ENCODE results near the gene INSYN2B. TPM values are rescaled to one million over a fixed set of nuclear protein-coding genes. Genes with fewer than 3 reads are reported as not detected.
"Not testable (repeated sequence)": the region's sequence is repeated elsewhere in the genome, so short reads cannot be mapped to it uniquely, and the experiment has no call there.

The INSYN2B gene
- total RNA-seq, 1 experiment from 2014 or later: 1.5 TPM

DNA sequence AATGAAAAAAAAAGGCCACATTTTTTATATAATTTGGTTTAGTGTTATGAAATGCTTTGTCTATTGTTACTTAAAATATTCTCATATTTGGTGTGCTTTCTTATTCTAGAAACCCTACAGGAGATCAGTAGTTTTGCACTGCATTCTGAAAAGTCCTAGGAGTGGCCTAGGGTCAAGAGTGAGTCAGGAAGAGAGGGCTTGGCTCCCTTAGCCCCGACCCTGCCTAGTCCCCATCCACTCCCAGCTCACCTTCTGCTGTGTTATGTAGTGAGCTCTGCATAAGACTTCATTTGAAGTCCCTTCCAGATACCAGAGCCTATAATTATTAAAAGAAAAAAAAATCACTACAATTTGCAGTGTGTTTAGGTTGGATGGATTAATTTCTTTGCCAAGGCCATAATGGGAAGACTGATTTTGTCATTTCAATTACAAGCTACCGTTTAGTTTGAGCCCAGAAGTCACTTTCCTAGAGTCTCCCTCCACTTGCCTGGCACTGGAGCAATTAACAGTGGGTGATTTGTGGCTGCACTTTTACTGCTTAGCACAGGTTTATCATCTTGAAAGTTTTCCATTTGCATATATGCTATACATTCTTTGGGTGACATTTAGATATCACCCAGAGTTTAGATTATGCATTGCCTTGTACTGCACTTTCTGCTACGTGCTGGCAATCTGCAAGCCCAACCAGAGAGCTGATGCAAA is 143.3 kb downstream of the INSYN2B start:
- Histone ChIP-seq H3K9me2 (replicated peaks; ENCODE audit: low read length) (no peaks in the 10 kb centered on the region), H3K9me3 (ENCODE audit: low read length) (no peaks in the 10 kb centered on the region), H3K27ac (ENCODE audit: low read length) (no peak overlapping the region), H2AFZ (ENCODE audit: low read length) (no peak overlapping the region), H3K4me2 (ENCODE audit: low read length) (no peak overlapping the region), H3F3A (ENCODE audit: low read length, unreplicated experiment) (no peaks in the 10 kb centered on the region), H4K20me1 (ENCODE audit: low read length) (no peaks in the 10 kb centered on the region), H3K36me3 (ENCODE audit: low read depth, low read length) (no peaks in the 10 kb centered on the region), H3K27me3 (ENCODE audit: low read length) (no peaks in the 10 kb centered on the region), H3K4me3 (ENCODE audit: low read length) (no peak overlapping the region), H3K9ac (ENCODE audit: low read length) (no peak overlapping the region), H3K79me2 (ENCODE audit: low read length) (no peaks in the 10 kb centered on the region), H3K4me1 (ENCODE audit: insufficient read depth, low read length) (no peaks in the 10 kb centered on the region)
- ATAC-seq (peak; percentile 31; the same call in 1 of the 2 replicates), DNase-seq (no peak)
- intact Hi-C loops (cut with micrococcal nuclease): no loop called here
- BruUV-seq (replicated peaks): no TSS peak
- TF ChIP-seq CTCF (conservative IDR thresholded peaks at IDR 0.05; ENCODE audit: low read depth, low read length) (no peak), EZH2 (IDR thresholded peaks at IDR 0.05; ENCODE audit: low read length, unreplicated experiment) (no peak), EZH2phosphoT487 (IDR thresholded peaks at IDR 0.05; ENCODE audit: borderline replicate concordance, low read length) (no peak)
- CTCF ChIA-PET: no interaction called here
- POLR2A ChIA-PET (ENCODE audit: unreplicated experiment): no interaction called here

- H3K79me2 ChIP-seq (ENCODE audit: low read length); H3K9me2 ChIP-seq (replicated peaks; ENCODE audit: low read length); H3K4me2 ChIP-seq (ENCODE audit: low read length); H3K36me3 ChIP-seq (ENCODE audit: low read depth, low read length); DNase-seq; H4K20me1 ChIP-seq (ENCODE audit: low read length); POLR2A ChIA-PET (ENCODE audit: unreplicated experiment); H3K9ac ChIP-seq (ENCODE audit: low read length); H3F3A ChIP-seq (ENCODE audit: low read length, unreplicated experiment); ATAC-seq; H3K9me3 ChIP-seq (ENCODE audit: low read length); H3K27me3 ChIP-seq (ENCODE audit: low read length); H3K4me3 ChIP-seq (ENCODE audit: low read length); BruUV-seq (replicated peaks); CTCF ChIA-PET; H3K27ac ChIP-seq (ENCODE audit: low read length); H2AFZ ChIP-seq (ENCODE audit: low read length); H3K4me1 ChIP-seq (ENCODE audit: insufficient read depth, low read length); intact Hi-C loops (cut with micrococcal nuclease): not testable (repeated sequence)
These were observed 145.8 kb downstream of the INSYN2B start for GRCh38 chr5:169834540-169834939.

- H3K79me2 ChIP-seq (ENCODE audit: low read length); POLR2A ChIA-PET (ENCODE audit: unreplicated experiment); ATAC-seq; BruUV-seq (replicated peaks); H4K20me1 ChIP-seq (ENCODE audit: low read length); H3K4me1 ChIP-seq (ENCODE audit: insufficient read depth, low read length); DNase-seq; H3K4me3 ChIP-seq (ENCODE audit: low read length); H3K9ac ChIP-seq (ENCODE audit: low read length); intact Hi-C loops (cut with micrococcal nuclease); H3K4me2 ChIP-seq (ENCODE audit: low read length); H3F3A ChIP-seq (ENCODE audit: low read length, unreplicated experiment); H3K9me2 ChIP-seq (replicated peaks; ENCODE audit: low read length); H3K27ac ChIP-seq (ENCODE audit: low read length); H3K36me3 ChIP-seq (ENCODE audit: low read depth, low read length); H3K9me3 ChIP-seq (ENCODE audit: low read length); H2AFZ ChIP-seq (ENCODE audit: low read length); CTCF ChIA-PET; H3K27me3 ChIP-seq (ENCODE audit: low read length): not testable (repeated sequence)
These were observed 146.5 kb downstream of the INSYN2B start for GRCh38 chr5:169833681-169834292.
